Gastroesophageal sphincter (tissue), 4 donors: Measurements from ENCODE around the gene MCC. TPM values are rescaled to one million over a fixed set of nuclear protein-coding genes. Genes with fewer than 3 reads are reported as not detected.

Source experiments
- ATAC-seq: fragments of 150-250 bp; one replicate; pipeline ENCODE4 v1.9.1; 2016; ENCODE audit warnings: mild to moderate bottlenecking, moderate library complexity
- H3K27ac ChIP-seq, 4 donors: fragments of 200-600 bp; sonication (generic) in 3 of 4; 1 replicate in 3 of 4; 2 replicates in 1 of 4; pipeline ENCODE4 v1.5.1; 2016 to 2019
- H3K27me3 ChIP-seq: fragments of 200-600 bp; sonication (generic); one replicate; pipeline ENCODE4 v1.5.1; 2019
- H3K36me3 ChIP-seq, 2 donors: fragments of 200-600 bp; sonication (generic); one replicate each; pipeline ENCODE4 v1.5.1; 2019; ENCODE audit warnings: control low read depth in 1 of 2
- H3K4me1 ChIP-seq, 3 donors: fragments of 200-600 bp; sonication (generic); 1 replicate in 2 of 3; 2 replicates in 1 of 3; pipeline ENCODE4 v1.5.1; 2016 to 2019; ENCODE audit warnings: control low read depth in 2 of 3
- H3K4me3 ChIP-seq, 2 donors: fragments of 200-600 bp; sonication (generic); one replicate each; pipeline ENCODE4 v1.5.1; 2019; ENCODE audit warnings: mild to moderate bottlenecking in 1 of 2, moderate library complexity in 1 of 2
- H3K9me3 ChIP-seq, 3 donors: fragments of 200-600 bp; sonication (generic); one replicate each; pipeline ENCODE4 v1.5.1; 2017 to 2019; ENCODE audit warnings: control low read depth in 2 of 3
- EP300 ChIP-seq: sonication (generic); formaldehyde crosslinking; IDR thresholded peaks from one replicate; pipeline ENCODE4 v1.6.1; 2017; ENCODE audit warnings: antibody characterized with exemption, mild to moderate bottlenecking
- POLR2A ChIP-seq, 2 donors: fragments of 450-650 bp; IDR thresholded peaks; one replicate each; pipeline ENCODE4 v1.6.1; 2017; ENCODE audit warnings: antibody characterized with exemption in 2 of 2, mild to moderate bottlenecking in 2 of 2, moderate library complexity in 1 of 2
- POLR2AphosphoS5 ChIP-seq: sonication (generic); formaldehyde crosslinking; IDR thresholded peaks from one replicate; pipeline ENCODE4 v1.6.1; 2017; ENCODE audit warnings: antibody characterized with exemption
- WGBS, 2 donors: methylation state at CpG; one replicate each; pipeline ENCODE4 v1.1.5; 2018; ENCODE audit warnings: low coverage in 1 of 2; 5-methylcytosine and 5-hydroxymethylcytosine counted together
- total RNA-seq, 4 donors: library from RNA; depleted of rRNA; stranded (reverse); fragments of >200 nt; gene quantifications; one replicate each; pipeline ENCODE4 v1.1.0, GENCODE V29; 2016
- TF ChIP-seq, protein P1 (sequence below), 4 experiments: fragments of 200-600 bp in 2 of 4; fragments of 450-650 bp in 2 of 4; sonication (generic) in 1 of 4; IDR thresholded peaks; one replicate each; pipeline ENCODE4 v1.5.1; 2017 to 2019; ENCODE audit warnings: antibody characterized with exemption in 4 of 4, mild to moderate bottlenecking in 2 of 4, moderate library complexity in 2 of 4

Gene MCC
- total RNA-seq, 4 donors from 2014 or later: 20.5 to 28.7 (median 23.5) TPM

DNA sequence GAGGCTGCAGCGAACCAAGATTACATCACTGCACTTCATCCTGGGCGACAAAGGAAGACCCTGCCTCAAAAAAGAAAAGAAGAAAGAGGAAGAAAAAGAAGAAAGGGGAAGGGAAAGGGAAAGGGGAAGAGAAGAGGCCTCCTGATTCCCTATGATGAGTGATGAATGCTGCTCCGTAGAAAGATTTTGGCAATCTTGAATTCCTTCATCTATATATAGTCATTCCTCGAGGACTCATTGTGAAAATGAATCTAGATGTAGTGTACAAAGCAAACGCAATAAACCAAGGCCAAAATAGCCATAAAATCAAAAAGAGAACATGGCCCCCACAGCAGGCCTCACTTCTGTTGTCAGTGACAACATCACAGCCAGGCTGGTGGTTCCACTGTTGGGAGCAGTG is 293.7 kb downstream of the MCC start:
- 54% methylated on average over 5 of the region's 5 CpGs; no CpG with 5 or more reads in 1 of the 2 donors for WGBS, 2 donors
- H3K4me1 ChIP-seq: peaks cover 0 to 4% (median 1%) of the 10 kb centered on the region in 3 donors
- TF ChIP-seq EP300 (no peak), POLR2AphosphoS5 (no peak), POLR2A (IDR thresholded peaks at IDR 0.05) (no peak)
- TF ChIP-seq, protein P1, sequence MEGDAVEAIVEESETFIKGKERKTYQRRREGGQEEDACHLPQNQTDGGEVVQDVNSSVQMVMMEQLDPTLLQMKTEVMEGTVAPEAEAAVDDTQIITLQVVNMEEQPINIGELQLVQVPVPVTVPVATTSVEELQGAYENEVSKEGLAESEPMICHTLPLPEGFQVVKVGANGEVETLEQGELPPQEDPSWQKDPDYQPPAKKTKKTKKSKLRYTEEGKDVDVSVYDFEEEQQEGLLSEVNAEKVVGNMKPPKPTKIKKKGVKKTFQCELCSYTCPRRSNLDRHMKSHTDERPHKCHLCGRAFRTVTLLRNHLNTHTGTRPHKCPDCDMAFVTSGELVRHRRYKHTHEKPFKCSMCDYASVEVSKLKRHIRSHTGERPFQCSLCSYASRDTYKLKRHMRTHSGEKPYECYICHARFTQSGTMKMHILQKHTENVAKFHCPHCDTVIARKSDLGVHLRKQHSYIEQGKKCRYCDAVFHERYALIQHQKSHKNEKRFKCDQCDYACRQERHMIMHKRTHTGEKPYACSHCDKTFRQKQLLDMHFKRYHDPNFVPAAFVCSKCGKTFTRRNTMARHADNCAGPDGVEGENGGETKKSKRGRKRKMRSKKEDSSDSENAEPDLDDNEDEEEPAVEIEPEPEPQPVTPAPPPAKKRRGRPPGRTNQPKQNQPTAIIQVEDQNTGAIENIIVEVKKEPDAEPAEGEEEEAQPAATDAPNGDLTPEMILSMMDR (IDR thresholded peaks at IDR 0.05): no peak
- no peaks in the 10 kb centered on the region for H3K27me3 ChIP-seq
- H3K27ac ChIP-seq: no peak overlapping the region
- H3K4me3 ChIP-seq: no peak overlapping the region
- ATAC-seq: no peak
- no peaks in the 10 kb centered on the region for H3K36me3 ChIP-seq
- peaks cover 0 to 6% (median 0%) of the 10 kb centered on the region in 3 donors for H3K9me3 ChIP-seq

GRCh38 chr5:113194125-113194524 is 294.1 kb downstream of the MCC start:
- no peak overlapping the region for H3K27ac ChIP-seq
- no peaks in the 10 kb centered on the region for H3K36me3 ChIP-seq
- H3K9me3 ChIP-seq: peaks cover 0 to 6% (median 0%) of the 10 kb centered on the region in 3 donors
- H3K4me3 ChIP-seq: no peak overlapping the region
- TF ChIP-seq EP300 (no peak), POLR2A (IDR thresholded peaks at IDR 0.05) (no peak), POLR2AphosphoS5 (no peak)
- TF ChIP-seq, protein P1 (IDR thresholded peaks at IDR 0.05): no peak
- no peaks in the 10 kb centered on the region for H3K27me3 ChIP-seq
- H3K4me1 ChIP-seq: no peaks in the 10 kb centered on the region
- ATAC-seq: no peak
- WGBS, 2 donors: 87 to 97% methylated on average over 3 to 6 of the region's 6 CpGs

- Histone ChIP-seq H3K27me3 (no peaks in the 10 kb centered on the region), H3K36me3 (no peaks in the 10 kb centered on the region), H3K27ac (no peak overlapping the region), H3K4me3 (no peak overlapping the region), H3K9me3 (peaks cover 0 to 6% (median 0%) of the 10 kb centered on the region in 3 donors), H3K4me1 (no peaks in the 10 kb centered on the region)
- no peak for TF ChIP-seq EP300
- no peak for TF ChIP-seq POLR2AphosphoS5
- TF ChIP-seq, protein P1 (IDR thresholded peaks at IDR 0.05): no peak
- TF ChIP-seq POLR2A (IDR thresholded peaks at IDR 0.05): no peak
- 94 to 95% methylated on average over 5 of the region's 5 CpGs for whole genome bisulfite sequencing, 2 donors
- ATAC-seq: no peak
These were observed 294.8 kb downstream of the MCC start for GRCh38 chr5:113193311-113193978.

DNA sequence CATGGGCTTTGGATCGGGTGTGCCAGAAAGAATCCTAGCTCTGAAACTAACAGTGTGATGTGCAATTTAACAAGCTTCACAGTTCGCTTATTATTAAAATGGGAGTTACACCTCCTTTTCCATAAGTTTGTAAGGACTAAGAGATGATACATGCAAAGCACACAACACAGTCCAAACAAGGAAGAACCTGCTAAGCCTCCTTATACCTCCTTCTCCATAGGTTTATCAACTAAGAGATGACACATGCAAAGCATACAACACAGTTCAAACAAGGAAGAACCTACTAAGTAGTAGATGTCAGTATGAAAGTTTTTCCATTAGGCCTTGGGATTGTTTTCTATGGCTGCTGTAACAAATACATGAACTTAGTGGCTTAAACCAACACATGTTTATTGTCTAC is 295.7 kb downstream of the MCC start:
- Histone ChIP-seq H3K36me3 (no peaks in the 10 kb centered on the region), H3K9me3 (peaks cover 0 to 6% (median 0%) of the 10 kb centered on the region in 3 donors), H3K27me3 (no peaks in the 10 kb centered on the region), H3K27ac (no peak overlapping the region), H3K4me3 (no peak overlapping the region), H3K4me1 (no peaks in the 10 kb centered on the region)
- ATAC-seq: no peak
- TF ChIP-seq EP300 (no peak), POLR2AphosphoS5 (no peak), POLR2A (IDR thresholded peaks at IDR 0.05) (no peak)
- TF ChIP-seq, protein P1 (IDR thresholded peaks at IDR 0.05): no peak
- 92 to 97% methylated on average over 2 of the region's 2 CpGs for WGBS, 2 donors

DNA sequence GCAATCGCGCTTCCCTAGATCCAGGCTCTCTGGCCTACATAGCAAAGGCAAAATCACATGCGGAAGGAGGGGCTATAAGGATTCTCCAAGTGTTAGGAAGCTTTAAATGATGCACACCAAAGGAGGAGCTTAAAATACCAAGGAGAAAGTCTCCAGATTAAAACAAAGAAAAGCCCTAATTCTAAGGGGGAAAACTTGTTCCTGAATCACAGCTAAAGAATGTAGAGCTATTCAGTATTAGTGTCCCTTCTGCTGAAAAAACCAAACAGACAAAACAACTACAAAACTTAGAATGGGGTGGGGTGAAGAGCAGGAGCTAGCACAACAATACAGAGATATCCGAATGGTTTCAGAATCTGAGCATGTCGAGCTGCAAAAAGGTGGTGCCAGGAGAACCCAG is 297.9 kb downstream of the MCC start:
- H3K4me1 ChIP-seq: peaks cover 0 to 5% (median 0%) of the 10 kb centered on the region in 3 donors
- WGBS, 2 donors: 92 to 100% methylated on average over 4 to 5 of the region's 5 CpGs
- no peak overlapping the region for H3K27ac ChIP-seq
- no peak overlapping the region for H3K4me3 ChIP-seq
- H3K36me3 ChIP-seq: no peaks in the 10 kb centered on the region
- peaks cover 0 to 6% (median 0%) of the 10 kb centered on the region in 3 donors for H3K9me3 ChIP-seq
- H3K27me3 ChIP-seq: no peaks in the 10 kb centered on the region
- TF ChIP-seq, protein P1 (IDR thresholded peaks at IDR 0.05): no peak
- TF ChIP-seq EP300 (no peak), POLR2AphosphoS5 (no peak), POLR2A (IDR thresholded peaks at IDR 0.05) (no peak)
- ATAC-seq: no peak
